ENCODE data around the gene HABP4. TPM values are rescaled to one million over a fixed set of nuclear protein-coding genes. Genes with fewer than 3 reads are reported as not detected.

HABP4 gene
- total RNA-seq, 3 donors from 2014 or later (not counting 1 experiment from before 2014, with no cell fraction given) = 3.0 to 3.9 (median 3.6) TPM

GRCh38 chr9:96435345-96435744 is 14.6 kb upstream of the HABP4 start:
- Histone ChIP-seq H3K9me3 (ENCODE audit: control insufficient read depth, insufficient read depth, low read length) (no peaks in the 10 kb centered on the region), H3K27ac (ENCODE audit: low read length) (no peak overlapping the region), H3K27me3 (ENCODE audit: control insufficient read depth, insufficient read depth, low read length) (no peaks in the 10 kb centered on the region), H3K36me3 (ENCODE audit: control insufficient read depth, insufficient read depth, low read length) (no peaks in the 10 kb centered on the region), H3K4me1 (ENCODE audit: control insufficient read depth, insufficient read depth, low read length) (peaks cover 14% of the 10 kb centered on the region), H3K4me3 (ENCODE audit: low read length) (no peak overlapping the region)
- no peak for TF ChIP-seq CTCF (IDR thresholded peaks at IDR 0.05)
- intact Hi-C loops (cut with micrococcal nuclease) = no loop called here
- ATAC-seq (no peak), DNase-seq (no peak)
- Mint-ChIP-seq H3K4me1 (peaks cover 12 to 13% of the 10 kb centered on the region in 2 donors), H3K27me3 (ENCODE audit: low read depth in 2 of 2) (peaks cover 2 to 10% of the 10 kb centered on the region in 2 donors), H3K36me3 (no peaks in the 10 kb centered on the region), H3K27ac (peak overlapping the region in 1 of 2 donors; percentile 1), H3K4me3 (no peak overlapping the region), H3K9me3 (no peaks in the 10 kb centered on the region)
- 100% methylated on average over 2 of the region's 4 CpGs for WGBS (ENCODE audit: insufficient coverage)

GRCh38 chr9:96436063-96436455 is 13.9 kb upstream of the HABP4 start:
- peak overlapping the region in 1 of 2 donors; percentile 1 for H3K27ac Mint-ChIP-seq
- no peaks in the 10 kb centered on the region for H3K36me3 Mint-ChIP-seq
- Histone ChIP-seq H3K9me3 (ENCODE audit: control insufficient read depth, insufficient read depth, low read length) (no peaks in the 10 kb centered on the region), H3K36me3 (ENCODE audit: control insufficient read depth, insufficient read depth, low read length) (no peaks in the 10 kb centered on the region), H3K27me3 (ENCODE audit: control insufficient read depth, insufficient read depth, low read length) (no peaks in the 10 kb centered on the region), H3K27ac (ENCODE audit: low read length) (no peak overlapping the region), H3K4me3 (ENCODE audit: low read length) (no peak overlapping the region), H3K4me1 (ENCODE audit: control insufficient read depth, insufficient read depth, low read length) (peaks cover 14% of the 10 kb centered on the region)
- peak; percentile 27 to 44 for DNase-seq
- no peaks in the 10 kb centered on the region for H3K9me3 Mint-ChIP-seq
- peaks cover 2 to 10% of the 10 kb centered on the region in 2 donors for H3K27me3 Mint-ChIP-seq (ENCODE audit: low read depth in 2 of 2)
- no peak for TF ChIP-seq CTCF (IDR thresholded peaks at IDR 0.05)
- no peak overlapping the region for H3K4me3 Mint-ChIP-seq
- ATAC-seq = peak; percentile 71 to 94 (median 92)
- peaks cover 12 to 13% of the 10 kb centered on the region in 2 donors for H3K4me1 Mint-ChIP-seq
- 46% methylated on average over 2 of the region's 2 CpGs for WGBS (ENCODE audit: insufficient coverage)
- intact Hi-C loops (cut with micrococcal nuclease) = no loop called here

- Histone ChIP-seq H3K4me1 (ENCODE audit: control insufficient read depth, insufficient read depth, low read length) (peaks cover 14% of the 10 kb centered on the region), H3K27me3 (ENCODE audit: control insufficient read depth, insufficient read depth, low read length) (no peaks in the 10 kb centered on the region), H3K36me3 (ENCODE audit: control insufficient read depth, insufficient read depth, low read length) (no peaks in the 10 kb centered on the region), H3K9me3 (ENCODE audit: control insufficient read depth, insufficient read depth, low read length) (no peaks in the 10 kb centered on the region), H3K4me3 (ENCODE audit: low read length) (no peak overlapping the region), H3K27ac (ENCODE audit: low read length) (no peak overlapping the region)
- no peak for ATAC-seq
- Mint-ChIP-seq H3K9me3 (no peaks in the 10 kb centered on the region), H3K27ac (peak overlapping the region in 1 of 2 donors; percentile 1), H3K36me3 (no peaks in the 10 kb centered on the region), H3K4me3 (no peak overlapping the region), H3K27me3 (ENCODE audit: low read depth in 2 of 2) (peaks cover 2 to 10% of the 10 kb centered on the region in 2 donors), H3K4me1 (peaks cover 12 to 13% of the 10 kb centered on the region in 2 donors)
- DNase-seq = no peak
- intact Hi-C loops (cut with micrococcal nuclease) = no loop called here
- no peak for TF ChIP-seq CTCF (IDR thresholded peaks at IDR 0.05)
- 82% methylated on average over 15 of the region's 15 CpGs for WGBS (ENCODE audit: insufficient coverage)
Observed at GRCh38 chr9:96436456-96437126, 13.4 kb upstream of the HABP4 start.

GRCh38 chr9:96437454-96437853 is 12.5 kb upstream of the HABP4 start:
- ATAC-seq = no peak
- H3K36me3 Mint-ChIP-seq = no peaks in the 10 kb centered on the region
- intact Hi-C loops (cut with micrococcal nuclease) = no loop called here
- Histone ChIP-seq H3K27me3 (ENCODE audit: control insufficient read depth, insufficient read depth, low read length) (no peaks in the 10 kb centered on the region), H3K9me3 (ENCODE audit: control insufficient read depth, insufficient read depth, low read length) (no peaks in the 10 kb centered on the region), H3K36me3 (ENCODE audit: control insufficient read depth, insufficient read depth, low read length) (no peaks in the 10 kb centered on the region), H3K27ac (ENCODE audit: low read length) (no peak overlapping the region), H3K4me1 (ENCODE audit: control insufficient read depth, insufficient read depth, low read length) (peaks cover 14% of the 10 kb centered on the region), H3K4me3 (ENCODE audit: low read length) (no peak overlapping the region)
- peaks cover 12 to 13% of the 10 kb centered on the region in 2 donors for H3K4me1 Mint-ChIP-seq
- H3K27ac Mint-ChIP-seq = no peak overlapping the region
- no peak overlapping the region for H3K4me3 Mint-ChIP-seq
- no peaks in the 10 kb centered on the region for H3K9me3 Mint-ChIP-seq
- no peak for DNase-seq
- WGBS (ENCODE audit: insufficient coverage) = 98% methylated on average over 7 of the region's 7 CpGs
- TF ChIP-seq CTCF (IDR thresholded peaks at IDR 0.05) = no peak
- H3K27me3 Mint-ChIP-seq (ENCODE audit: low read depth in 2 of 2) = peaks cover 2 to 7% of the 10 kb centered on the region in 2 donors
